ENCODE results near the gene TP73. TPM values are rescaled to one million over a fixed set of nuclear protein-coding genes. Genes with fewer than 3 reads are reported as not detected.

The TP73 gene
- total RNA-seq, 1 donor from 2014 or later, result not detected

DNA sequence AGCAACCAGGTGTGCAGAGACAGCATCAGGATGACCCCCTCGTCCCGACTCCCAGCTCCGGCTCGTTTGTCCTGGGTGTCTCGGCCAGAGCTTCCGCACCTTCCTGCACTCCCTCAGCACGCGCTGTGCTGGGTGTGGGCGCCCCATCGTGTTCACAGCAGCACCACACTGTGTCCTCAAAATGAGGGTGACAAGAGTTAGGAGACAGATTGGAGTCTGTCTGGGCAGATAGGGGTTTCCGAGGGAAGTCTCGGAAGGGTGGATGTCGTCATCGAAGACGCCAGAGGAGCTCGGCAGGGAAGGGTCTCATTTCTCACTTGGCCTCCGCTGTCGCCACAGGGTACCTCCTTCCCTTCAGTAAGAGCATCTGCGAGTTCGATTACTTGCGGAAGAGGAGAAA, 104.1 kb downstream of the TP73 start:
- H3K4me1 ChIP-seq, result no peaks in the 10 kb centered on the region
- intact Hi-C loops (cut with DNase I), result no loop called here
- peaks cover 2% of the 10 kb centered on the region for H3K27me3 ChIP-seq
- no peak overlapping the region for H3K27ac ChIP-seq
- no peak for DNase-seq (ENCODE audit: low spot score in 2 of 2)
- TF ChIP-seq, protein P1, sequence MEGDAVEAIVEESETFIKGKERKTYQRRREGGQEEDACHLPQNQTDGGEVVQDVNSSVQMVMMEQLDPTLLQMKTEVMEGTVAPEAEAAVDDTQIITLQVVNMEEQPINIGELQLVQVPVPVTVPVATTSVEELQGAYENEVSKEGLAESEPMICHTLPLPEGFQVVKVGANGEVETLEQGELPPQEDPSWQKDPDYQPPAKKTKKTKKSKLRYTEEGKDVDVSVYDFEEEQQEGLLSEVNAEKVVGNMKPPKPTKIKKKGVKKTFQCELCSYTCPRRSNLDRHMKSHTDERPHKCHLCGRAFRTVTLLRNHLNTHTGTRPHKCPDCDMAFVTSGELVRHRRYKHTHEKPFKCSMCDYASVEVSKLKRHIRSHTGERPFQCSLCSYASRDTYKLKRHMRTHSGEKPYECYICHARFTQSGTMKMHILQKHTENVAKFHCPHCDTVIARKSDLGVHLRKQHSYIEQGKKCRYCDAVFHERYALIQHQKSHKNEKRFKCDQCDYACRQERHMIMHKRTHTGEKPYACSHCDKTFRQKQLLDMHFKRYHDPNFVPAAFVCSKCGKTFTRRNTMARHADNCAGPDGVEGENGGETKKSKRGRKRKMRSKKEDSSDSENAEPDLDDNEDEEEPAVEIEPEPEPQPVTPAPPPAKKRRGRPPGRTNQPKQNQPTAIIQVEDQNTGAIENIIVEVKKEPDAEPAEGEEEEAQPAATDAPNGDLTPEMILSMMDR (IDR thresholded peaks at IDR 0.05), result no peak
- H3K9me3 ChIP-seq, result no peaks in the 10 kb centered on the region
- H3K4me3 ChIP-seq, result no peak overlapping the region
- no peaks in the 10 kb centered on the region for H3K36me3 ChIP-seq

DNA sequence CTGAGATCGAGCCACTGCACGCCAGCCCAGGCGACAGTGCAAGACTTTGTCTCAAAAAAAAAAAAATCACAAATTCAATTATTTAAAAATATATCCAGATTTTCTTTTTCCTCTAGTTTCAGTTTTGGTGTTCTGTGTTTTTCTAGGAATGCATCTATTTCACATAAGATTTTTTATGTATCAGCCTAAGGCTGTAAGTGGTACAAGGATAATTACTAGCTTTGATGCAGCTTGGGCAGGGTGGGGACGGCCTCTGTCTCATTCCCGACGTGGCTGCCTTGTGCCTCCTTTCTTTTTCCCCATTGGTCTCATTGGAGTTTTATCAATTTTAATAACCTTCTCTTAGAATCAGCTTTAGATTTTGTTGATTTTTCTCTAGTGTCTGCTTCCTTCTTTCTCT, 106.8 kb downstream of the TP73 start:
- intact Hi-C loops (cut with DNase I), result no loop called here
- no peaks in the 10 kb centered on the region for H3K36me3 ChIP-seq
- no peak overlapping the region for H3K27ac ChIP-seq
- no peaks in the 10 kb centered on the region for H3K4me1 ChIP-seq
- no peaks in the 10 kb centered on the region for H3K9me3 ChIP-seq
- H3K4me3 ChIP-seq, result no peak overlapping the region
- TF ChIP-seq, protein P1 (IDR thresholded peaks at IDR 0.05), result no peak
- DNase-seq (ENCODE audit: low spot score in 2 of 2), result no peak
- peaks cover 6% of the 10 kb centered on the region for H3K27me3 ChIP-seq

DNA sequence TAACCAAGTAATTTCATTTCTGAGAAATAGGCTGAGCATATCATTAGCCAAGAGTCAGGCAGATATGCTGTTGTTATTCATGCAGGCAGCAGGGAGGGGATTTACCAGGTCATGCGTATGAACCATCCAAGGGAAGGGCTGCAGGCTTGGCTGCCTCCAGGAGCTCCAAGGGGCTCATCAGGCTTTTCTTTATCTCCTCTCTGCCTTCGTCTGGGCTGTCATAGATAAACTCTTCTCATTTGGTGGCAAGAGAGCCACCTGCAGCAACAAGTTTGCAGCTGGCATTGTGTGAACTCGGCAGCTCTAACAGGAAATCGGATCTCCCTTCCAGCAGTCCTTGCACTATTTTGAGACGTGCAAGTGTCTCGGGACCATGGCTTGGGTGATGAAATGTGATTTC, 107.5 kb downstream of the TP73 start:
- DNase-seq (ENCODE audit: low spot score in 2 of 2), result no peak
- intact Hi-C loops (cut with DNase I), result no loop called here
- H3K4me1 ChIP-seq, result no peaks in the 10 kb centered on the region
- H3K4me3 ChIP-seq, result no peak overlapping the region
- no peak overlapping the region for H3K27ac ChIP-seq
- H3K9me3 ChIP-seq, result no peaks in the 10 kb centered on the region
- H3K36me3 ChIP-seq, result no peaks in the 10 kb centered on the region
- TF ChIP-seq, protein P1 (IDR thresholded peaks at IDR 0.05), result no peak
- peaks cover 6% of the 10 kb centered on the region for H3K27me3 ChIP-seq

DNA sequence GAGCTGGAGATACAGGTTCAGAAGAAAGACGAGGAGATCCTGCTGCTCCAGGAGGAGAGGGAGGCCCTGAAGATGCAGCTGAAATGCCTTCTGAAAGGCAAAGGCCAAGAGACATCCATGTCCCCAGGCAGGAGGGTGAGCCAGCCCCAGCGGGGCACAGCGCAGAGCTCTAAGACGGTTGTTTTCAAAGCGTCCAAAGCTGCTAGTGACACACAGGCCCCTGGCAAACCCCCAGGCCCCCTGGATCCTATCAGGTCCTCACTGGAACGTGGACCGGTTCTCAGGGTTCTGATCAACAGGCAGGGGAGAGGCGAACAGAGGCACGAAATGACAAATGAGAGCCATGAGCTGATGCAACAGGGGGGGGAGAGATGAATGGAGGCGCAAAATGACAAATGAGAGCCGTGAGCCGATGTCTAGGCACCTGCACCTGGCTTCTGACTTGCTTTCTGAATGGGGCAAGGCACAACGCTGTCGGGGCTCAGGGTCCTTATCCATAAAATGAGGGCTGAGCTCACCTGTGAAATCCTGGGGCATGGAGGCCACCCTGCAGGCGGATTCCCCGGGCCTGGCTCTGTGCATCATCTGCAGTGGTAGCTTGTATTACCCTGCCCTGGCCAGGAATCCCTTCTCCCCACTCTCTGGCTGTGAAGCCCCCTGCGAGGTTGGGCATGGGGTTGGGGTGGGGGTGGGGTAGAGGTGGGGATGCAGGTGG, 109.1 kb downstream of the TP73 start:
- Histone ChIP-seq H3K27me3 (peaks cover 6% of the 10 kb centered on the region), H3K4me1 (no peaks in the 10 kb centered on the region), H3K36me3 (no peaks in the 10 kb centered on the region), H3K4me3 (no peak overlapping the region), H3K9me3 (no peaks in the 10 kb centered on the region), H3K27ac (no peak overlapping the region)
- DNase-seq (ENCODE audit: low spot score in 2 of 2), result no peak
- TF ChIP-seq, protein P1 (IDR thresholded peaks at IDR 0.05), result no peak
- intact Hi-C loops (cut with DNase I), result no loop called here

DNA sequence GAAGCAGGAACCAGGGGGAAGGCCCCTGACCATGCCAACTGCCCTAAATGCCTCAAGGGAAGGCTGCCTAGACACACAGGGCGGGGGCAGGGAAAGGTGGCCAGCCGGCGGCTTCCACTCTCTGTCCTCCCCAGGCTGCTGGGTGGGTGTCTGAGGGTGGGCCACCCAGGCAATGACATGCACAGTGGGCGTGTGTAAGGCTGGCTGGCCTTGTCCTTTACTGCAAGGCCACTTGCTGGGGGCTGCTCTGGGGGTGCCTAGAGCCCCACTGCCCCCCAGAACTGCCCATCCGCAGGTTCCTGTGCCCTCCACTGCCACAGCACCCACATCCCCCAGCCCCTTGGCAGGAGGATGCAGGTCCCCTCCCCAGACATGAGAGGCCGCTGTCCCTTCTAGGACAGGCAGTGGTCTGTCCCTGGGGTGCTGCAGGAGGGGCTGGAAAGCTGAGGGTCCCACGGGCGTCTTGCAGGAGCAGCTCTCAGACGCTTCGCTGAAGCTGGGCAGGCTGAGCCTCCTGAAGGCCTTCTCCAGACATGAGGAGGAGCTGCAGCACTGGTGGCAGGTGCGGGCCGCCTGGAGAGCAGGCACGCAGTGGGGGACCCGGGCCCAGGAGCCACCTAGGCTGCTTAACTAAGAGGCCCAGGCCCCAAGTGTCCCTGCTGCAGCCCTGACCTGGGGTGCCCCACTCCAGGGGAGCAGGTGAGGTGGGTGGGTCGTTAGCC, 110.0 kb downstream of the TP73 start:
- Histone ChIP-seq H3K27ac (no peak overlapping the region), H3K9me3 (no peaks in the 10 kb centered on the region), H3K36me3 (no peaks in the 10 kb centered on the region), H3K4me3 (no peak overlapping the region), H3K4me1 (no peaks in the 10 kb centered on the region), H3K27me3 (peaks cover 6% of the 10 kb centered on the region)
- TF ChIP-seq, protein P1 (IDR thresholded peaks at IDR 0.05), result no peak
- intact Hi-C loops (cut with DNase I), result no loop called here
- no peak for DNase-seq (ENCODE audit: low spot score in 2 of 2)

Data from ascending aorta (tissue), 2 donors.